Suppressor macrophage treated with lipopolysaccharide for 1 hour (primary cell): ENCODE data around the gene DTNB.

ENCODE experiments used
- DNase-seq, 3 donors: peaks; one replicate each; pipeline ENCODE4 v3.0.0-alpha.2; 2020 to 2022

The DTNB gene

GRCh38 chr2:25379535-25379934 is 293.8 kb downstream of the DTNB start:
- no peak for DNase-seq

DNA sequence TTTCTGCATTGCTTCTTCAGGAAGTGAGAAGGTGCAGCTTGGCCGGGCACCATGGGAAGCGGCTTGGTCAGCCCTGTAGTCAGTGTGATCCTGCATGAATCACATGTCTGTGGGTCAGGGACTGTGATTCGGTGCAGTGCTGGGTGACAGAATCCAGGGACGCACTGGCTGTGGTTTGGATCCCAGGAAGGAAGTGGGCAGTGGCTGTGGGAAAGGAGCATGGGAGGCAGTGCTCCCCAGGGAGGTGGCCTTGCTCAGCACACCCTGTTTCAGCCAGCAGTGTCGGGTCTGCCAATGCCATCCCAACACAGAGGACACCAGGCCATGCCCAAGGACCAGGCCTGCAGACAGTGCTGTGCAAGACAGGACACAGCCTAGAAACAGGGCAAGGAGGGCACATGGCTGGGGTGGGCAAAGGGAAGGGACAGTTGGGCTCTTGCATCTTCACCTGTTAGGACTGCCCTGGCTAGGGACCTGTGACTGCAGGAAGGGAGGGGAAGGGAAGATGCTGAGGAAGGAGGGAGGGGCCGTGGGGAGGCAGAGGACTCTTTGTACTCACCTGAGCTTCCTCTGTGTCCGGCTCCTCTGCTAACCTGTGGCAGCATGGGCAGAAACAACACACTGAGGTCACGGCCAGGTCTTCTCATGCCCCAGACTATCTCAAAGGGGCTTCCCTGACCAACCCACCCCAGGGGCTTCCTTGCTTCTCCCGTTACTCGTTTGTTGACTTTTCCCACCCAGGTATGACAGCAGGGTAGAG is 294.5 kb downstream of the DTNB start:
- DNase-seq, result peak; percentile 51 to 71 (median 64)

DNA sequence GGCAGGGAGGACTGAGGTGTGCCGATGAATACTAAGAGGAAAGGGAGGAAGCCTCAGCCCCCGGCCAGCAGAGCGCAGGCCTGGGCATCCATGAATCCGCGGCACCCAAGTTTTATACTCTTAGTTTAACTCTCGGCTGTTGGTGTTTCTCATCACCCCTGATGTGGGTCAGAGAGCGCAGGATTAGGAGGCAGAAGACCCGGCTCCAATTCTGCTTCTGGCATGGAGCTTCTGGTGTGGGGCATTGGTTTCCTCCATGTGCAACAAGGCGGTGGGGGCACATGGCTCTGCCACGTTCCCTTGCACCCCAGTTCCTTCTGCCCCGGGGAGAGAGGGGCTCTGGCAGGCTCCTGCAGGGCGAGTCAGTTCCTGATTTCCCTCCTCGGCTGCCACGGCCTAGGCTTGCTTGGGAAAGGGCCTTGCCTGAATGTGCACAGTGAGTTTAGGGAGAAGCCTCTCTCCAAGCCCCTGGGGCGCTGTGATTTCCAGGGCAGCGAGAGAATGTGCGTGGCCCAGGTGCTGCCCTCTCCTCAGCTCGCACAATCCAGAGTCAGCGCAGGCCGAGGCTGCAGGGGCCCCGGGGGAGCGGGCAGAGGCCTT is 295.5 kb downstream of the DTNB start:
- DNase-seq, result peak in 1 of 3 donors; percentile 21

DNA sequence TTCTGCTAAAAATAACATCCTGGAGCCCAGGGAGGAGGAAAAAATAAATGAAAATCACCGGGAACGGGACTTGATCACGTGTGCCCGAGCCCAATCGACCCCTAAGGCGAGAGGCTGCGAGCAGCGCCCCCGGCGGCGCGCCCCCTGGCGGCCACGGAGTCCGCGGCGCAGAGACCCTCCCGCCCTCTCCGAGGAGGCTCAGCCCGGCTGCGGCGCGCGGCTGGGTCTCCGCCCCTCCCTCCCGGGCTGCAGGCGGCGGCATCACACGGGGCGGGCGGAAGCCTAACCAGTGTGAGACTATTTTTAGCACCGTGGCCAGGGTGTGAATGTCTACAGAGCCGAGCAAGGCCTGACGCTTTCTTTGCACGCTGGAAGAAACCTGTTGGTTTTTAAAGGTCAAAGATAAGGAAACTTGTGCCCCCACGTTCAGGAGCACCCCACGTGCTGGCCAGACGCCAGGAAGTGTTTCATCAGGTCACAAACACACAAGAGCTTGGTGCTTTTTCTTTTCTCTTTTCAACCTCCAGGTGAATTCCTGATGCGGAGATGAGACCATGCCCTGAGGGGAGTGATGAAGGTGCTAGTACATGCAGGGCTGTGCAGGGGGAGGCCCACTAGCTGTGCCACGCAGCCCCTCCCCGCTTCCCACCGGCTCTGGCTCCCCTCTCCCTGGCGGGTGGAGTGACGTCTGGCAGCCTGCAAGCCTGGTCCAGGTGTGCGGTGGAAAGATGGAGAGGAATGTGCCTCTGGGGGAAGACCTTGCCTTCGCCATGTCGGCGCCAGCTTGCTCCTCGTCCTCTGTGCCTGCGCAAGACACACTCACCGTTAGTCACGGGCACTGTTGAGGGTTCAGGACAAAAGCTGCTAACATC is 296.4 kb downstream of the DTNB start:
- peak; percentile 81 to 92 (median 81) for DNase-seq

- DNase-seq, result no peak
Measured at GRCh38 chr2:25375989-25376545, 297.3 kb downstream of the DTNB start.

GRCh38 chr2:25375371-25375988 is 297.9 kb downstream of the DTNB start:
- DNase-seq, result peak in 1 of 3 donors; percentile 17

DNA sequence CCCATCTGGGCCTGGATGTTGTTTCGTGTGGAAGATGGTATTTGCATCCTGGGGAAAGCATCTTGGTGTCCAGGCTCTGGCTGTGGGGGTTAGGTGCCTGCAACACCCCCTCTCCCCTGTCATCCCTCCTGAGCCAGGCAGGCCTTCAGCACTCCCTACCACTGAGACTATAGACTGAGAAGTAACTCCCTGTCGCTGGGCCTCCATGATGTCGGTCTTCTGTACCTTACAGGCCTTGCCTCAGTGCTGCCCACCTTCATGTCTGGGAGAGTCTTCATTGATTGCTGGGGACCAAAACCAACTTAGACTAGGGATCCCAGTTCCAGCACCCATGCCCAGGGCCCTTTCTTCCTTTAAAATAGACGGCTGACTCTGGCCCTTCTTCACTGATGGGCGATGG is 298.6 kb downstream of the DTNB start:
- DNase-seq, result no peak

- no peak for DNase-seq
Measured at GRCh38 chr2:25374411-25374810, 299.0 kb downstream of the DTNB start.

- no peak for DNase-seq
Measured at GRCh38 chr2:25373269-25373981, 300.0 kb downstream of the DTNB start.

GRCh38 chr2:25372405-25373268 is 300.7 kb downstream of the DTNB start:
- DNase-seq, result no peak

DNA sequence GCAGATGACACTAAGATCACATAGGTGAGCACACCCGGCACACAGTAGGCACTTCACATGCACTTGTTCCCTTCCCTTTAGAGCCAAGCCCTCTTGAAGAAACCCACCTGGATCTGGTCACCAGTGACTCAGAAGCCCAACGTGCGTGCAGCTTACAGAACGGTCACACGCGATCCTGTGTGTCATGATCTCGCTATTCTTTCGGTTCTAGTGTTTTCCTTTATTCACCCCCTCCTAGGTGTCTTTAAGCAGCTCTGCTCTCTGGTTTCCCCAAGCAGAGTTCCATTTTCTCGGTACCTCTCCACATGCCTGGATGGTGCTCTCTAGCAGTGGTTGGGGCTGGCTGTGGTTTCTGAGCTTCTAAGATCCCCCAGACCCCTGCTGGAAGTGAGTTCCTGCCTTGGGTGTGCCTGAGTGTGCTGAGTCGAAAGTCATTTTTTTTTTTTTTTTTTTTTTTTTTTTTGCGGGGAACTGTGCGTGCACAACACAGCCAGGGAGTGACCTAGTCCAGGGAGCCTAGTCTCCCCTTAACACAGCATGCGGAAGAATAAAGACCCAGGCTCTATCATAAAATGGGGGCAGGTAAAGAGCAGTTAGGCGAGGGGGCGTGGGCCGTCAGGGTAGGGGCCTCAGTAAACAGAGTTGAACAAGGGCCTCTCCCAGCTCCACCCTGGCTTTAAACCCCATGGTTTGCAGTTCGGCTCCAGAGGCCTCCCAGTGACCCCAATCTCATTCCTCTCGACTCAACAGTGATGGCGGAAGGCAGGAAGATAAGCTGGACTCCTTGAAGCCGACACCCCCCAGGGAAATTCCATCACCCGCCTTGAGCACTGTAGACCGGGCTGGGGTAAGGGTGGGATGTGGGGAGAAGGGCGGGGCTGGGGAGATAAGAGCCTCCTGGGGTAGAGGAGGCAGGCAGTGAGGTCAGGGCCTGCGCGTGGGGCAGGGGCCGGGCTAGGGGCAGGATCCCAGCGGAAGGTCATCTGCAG is 301.8 kb downstream of the DTNB start:
- no peak for DNase-seq

DNA sequence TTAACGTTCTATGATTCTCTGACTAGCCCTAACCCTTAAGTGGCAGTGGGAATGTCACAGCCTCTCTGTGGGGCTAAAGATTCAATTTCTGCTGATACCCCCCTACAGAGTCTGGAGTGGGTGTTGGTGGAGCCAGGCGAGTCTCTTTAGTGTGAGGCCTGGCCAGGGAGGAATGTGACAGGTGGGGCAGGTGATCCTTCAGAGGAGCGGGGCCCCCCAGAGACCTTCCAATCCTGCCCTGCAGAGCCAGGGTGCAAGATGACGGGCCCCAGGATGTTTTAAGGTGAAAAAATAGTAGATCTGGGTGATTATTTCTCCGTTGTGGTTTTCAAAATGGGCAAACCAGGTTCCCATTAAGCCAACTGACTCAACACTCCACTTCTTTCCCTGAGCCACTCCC is 303.5 kb downstream of the DTNB start:
- DNase-seq, result no peak

DNA sequence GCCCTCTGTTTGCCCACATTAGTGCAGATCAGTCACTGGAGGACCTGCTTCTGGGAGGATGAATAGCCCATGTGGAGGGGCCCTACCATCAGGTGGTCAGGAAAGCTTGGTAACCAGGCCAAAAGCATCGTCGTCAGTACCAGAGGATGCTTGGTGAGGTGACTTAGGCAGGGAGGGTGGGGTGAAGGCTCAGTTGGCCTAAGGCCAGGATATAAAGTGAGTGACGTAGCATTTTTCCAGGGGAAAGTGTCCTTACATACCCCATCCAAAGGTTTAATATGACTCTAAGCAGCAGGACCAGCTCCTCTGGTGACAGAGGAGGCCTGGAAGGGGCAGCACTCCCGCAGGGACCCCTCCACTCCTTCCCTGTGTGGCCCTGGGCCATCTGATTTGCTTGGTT is 303.9 kb downstream of the DTNB start:
- DNase-seq, result no peak

- DNase-seq, result no peak
Measured at GRCh38 chr2:25368660-25369059, 304.7 kb downstream of the DTNB start.

DNA sequence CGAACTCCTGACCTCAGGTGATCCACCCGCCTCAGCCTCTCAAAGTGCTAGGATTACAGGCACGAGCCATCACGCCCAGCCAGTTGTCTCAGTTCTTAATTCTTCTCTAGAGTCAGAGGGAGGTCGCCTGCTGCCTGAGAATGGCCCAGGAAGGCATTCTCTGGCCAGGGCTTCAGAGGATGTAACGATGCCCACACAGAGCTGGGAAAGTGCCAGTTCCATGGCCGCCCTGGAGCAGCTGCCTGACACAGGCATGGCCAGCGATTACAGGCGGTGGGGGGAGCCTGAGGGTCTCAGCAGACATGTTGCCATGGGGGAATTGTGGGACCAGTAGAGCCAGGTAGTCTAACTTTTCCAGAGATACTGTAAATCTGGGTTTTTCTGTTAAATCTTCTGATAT is 306.1 kb downstream of the DTNB start:
- no peak for DNase-seq

GRCh38 chr2:25366629-25367028 is 306.7 kb downstream of the DTNB start:
- peak in 2 of 3 donors; percentile 39 to 60 for DNase-seq

- no peak for DNase-seq
Measured at GRCh38 chr2:25365241-25365640, 308.1 kb downstream of the DTNB start.

GRCh38 chr2:25363733-25364132 is 309.6 kb downstream of the DTNB start:
- no peak for DNase-seq

DNA sequence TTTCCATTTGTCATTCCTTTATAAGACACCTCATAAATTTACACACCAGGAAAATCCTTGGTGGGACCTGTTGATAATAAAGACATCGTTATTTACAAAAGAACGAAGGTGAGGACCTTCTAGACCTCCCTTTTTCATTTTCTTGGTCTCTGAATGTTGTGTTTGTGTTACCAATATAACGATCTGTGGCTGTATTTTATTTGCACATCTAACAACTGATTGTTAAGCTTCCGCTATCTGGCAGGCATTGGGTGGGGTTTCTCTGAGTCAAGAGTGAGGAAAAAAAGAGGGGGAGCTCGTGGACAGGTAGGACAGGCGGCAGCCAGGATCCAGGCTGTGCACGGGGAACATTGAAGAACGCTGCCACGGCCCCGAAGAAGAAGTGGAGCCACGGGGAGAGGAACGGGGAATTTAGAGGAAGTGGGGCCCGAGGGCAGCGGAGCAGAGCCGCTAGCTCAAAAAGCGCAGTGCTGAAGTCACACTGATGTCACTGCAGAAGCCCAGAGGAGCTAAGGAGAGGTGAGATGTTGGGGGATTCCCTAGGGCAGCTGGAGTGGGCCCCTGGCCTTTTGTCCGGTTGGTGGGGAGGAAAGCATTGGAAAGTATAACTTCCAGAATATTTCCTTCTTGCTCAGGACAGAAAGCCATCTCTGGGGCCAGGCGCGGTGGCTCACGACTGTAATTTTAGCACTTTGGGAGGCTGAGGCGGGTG is 310.8 kb downstream of the DTNB start:
- DNase-seq, result peak; percentile 95 to 97 (median 95)
